ENCODE data around the gene SH3TC1.

DNA sequence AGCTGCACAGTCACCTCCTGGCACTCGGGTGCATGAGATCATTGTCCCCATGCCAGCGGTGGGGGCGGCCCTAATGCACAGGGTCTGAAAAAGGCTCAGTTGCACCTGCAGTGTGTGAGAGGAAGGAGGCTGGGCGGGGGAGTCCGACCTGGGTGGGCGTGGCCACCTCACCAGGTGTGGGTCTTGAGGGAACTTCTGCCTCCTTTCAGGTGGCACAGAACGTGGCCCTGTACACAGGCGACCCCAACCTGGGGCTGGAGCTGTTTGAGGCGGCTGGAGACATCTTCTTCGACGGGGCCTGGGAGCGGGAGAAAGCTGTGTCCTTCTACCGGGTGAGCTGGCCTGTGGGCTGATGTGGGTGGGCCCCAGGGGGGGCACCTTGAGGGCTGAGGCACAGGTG is 36.1 kb downstream of the SH3TC1 start:
- TF ChIP-seq, protein P1, sequence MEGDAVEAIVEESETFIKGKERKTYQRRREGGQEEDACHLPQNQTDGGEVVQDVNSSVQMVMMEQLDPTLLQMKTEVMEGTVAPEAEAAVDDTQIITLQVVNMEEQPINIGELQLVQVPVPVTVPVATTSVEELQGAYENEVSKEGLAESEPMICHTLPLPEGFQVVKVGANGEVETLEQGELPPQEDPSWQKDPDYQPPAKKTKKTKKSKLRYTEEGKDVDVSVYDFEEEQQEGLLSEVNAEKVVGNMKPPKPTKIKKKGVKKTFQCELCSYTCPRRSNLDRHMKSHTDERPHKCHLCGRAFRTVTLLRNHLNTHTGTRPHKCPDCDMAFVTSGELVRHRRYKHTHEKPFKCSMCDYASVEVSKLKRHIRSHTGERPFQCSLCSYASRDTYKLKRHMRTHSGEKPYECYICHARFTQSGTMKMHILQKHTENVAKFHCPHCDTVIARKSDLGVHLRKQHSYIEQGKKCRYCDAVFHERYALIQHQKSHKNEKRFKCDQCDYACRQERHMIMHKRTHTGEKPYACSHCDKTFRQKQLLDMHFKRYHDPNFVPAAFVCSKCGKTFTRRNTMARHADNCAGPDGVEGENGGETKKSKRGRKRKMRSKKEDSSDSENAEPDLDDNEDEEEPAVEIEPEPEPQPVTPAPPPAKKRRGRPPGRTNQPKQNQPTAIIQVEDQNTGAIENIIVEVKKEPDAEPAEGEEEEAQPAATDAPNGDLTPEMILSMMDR (IDR thresholded peaks at IDR 0.05; ENCODE audit: insufficient read depth, low read length): no peak
- TF ChIP-seq, protein P2, sequence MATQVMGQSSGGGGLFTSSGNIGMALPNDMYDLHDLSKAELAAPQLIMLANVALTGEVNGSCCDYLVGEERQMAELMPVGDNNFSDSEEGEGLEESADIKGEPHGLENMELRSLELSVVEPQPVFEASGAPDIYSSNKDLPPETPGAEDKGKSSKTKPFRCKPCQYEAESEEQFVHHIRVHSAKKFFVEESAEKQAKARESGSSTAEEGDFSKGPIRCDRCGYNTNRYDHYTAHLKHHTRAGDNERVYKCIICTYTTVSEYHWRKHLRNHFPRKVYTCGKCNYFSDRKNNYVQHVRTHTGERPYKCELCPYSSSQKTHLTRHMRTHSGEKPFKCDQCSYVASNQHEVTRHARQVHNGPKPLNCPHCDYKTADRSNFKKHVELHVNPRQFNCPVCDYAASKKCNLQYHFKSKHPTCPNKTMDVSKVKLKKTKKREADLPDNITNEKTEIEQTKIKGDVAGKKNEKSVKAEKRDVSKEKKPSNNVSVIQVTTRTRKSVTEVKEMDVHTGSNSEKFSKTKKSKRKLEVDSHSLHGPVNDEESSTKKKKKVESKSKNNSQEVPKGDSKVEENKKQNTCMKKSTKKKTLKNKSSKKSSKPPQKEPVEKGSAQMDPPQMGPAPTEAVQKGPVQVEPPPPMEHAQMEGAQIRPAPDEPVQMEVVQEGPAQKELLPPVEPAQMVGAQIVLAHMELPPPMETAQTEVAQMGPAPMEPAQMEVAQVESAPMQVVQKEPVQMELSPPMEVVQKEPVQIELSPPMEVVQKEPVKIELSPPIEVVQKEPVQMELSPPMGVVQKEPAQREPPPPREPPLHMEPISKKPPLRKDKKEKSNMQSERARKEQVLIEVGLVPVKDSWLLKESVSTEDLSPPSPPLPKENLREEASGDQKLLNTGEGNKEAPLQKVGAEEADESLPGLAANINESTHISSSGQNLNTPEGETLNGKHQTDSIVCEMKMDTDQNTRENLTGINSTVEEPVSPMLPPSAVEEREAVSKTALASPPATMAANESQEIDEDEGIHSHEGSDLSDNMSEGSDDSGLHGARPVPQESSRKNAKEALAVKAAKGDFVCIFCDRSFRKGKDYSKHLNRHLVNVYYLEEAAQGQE (IDR thresholded peaks at IDR 0.05; ENCODE audit: insufficient replicate concordance, low read depth): no peak
